VCaP (cell line): ENCODE data around the gene CIDEA.
A peak's percentile ranks its signal among the peaks of the same experiment; 100 is the strongest.

Experiments
- H3K27ac ChIP-seq: fragments of 450-650 bp; 2 replicates; pipeline ENCODE4 v1.5.1; 2017
- TF ChIP-seq, protein P1 (sequence below): fragments of 450-650 bp; conservative IDR thresholded peaks from 2 replicates; pipeline ENCODE4 v1.5.1; 2017; ENCODE audit warnings: mild to moderate bottlenecking, moderate library complexity

The CIDEA gene

DNA sequence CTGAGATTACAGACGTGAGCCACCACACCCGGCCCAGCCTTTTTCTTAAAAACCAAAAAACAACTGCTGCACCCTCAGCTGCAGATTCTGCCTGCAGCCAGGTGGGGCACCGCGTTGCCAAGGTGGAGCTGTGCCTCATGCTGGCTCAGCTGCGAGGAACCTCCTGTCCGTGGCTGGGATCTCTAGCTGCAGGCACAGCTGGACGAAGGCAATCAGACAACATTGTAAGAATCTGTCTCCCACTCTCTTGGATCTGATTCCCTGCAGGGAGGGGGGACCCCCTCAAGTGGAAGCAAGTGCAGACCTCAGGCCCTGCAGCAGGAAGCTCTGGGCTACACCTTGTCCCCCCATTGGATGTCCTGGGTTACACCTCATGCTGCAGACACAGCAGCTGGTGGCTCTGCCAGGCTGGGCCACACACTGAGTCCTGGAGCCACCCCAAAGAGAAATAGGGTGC lies 24.1 kb downstream of the CIDEA start:
- H3K27ac ChIP-seq: peak overlapping the region; percentile 63
- TF ChIP-seq, protein P1, sequence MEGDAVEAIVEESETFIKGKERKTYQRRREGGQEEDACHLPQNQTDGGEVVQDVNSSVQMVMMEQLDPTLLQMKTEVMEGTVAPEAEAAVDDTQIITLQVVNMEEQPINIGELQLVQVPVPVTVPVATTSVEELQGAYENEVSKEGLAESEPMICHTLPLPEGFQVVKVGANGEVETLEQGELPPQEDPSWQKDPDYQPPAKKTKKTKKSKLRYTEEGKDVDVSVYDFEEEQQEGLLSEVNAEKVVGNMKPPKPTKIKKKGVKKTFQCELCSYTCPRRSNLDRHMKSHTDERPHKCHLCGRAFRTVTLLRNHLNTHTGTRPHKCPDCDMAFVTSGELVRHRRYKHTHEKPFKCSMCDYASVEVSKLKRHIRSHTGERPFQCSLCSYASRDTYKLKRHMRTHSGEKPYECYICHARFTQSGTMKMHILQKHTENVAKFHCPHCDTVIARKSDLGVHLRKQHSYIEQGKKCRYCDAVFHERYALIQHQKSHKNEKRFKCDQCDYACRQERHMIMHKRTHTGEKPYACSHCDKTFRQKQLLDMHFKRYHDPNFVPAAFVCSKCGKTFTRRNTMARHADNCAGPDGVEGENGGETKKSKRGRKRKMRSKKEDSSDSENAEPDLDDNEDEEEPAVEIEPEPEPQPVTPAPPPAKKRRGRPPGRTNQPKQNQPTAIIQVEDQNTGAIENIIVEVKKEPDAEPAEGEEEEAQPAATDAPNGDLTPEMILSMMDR: peak; percentile 64

DNA sequence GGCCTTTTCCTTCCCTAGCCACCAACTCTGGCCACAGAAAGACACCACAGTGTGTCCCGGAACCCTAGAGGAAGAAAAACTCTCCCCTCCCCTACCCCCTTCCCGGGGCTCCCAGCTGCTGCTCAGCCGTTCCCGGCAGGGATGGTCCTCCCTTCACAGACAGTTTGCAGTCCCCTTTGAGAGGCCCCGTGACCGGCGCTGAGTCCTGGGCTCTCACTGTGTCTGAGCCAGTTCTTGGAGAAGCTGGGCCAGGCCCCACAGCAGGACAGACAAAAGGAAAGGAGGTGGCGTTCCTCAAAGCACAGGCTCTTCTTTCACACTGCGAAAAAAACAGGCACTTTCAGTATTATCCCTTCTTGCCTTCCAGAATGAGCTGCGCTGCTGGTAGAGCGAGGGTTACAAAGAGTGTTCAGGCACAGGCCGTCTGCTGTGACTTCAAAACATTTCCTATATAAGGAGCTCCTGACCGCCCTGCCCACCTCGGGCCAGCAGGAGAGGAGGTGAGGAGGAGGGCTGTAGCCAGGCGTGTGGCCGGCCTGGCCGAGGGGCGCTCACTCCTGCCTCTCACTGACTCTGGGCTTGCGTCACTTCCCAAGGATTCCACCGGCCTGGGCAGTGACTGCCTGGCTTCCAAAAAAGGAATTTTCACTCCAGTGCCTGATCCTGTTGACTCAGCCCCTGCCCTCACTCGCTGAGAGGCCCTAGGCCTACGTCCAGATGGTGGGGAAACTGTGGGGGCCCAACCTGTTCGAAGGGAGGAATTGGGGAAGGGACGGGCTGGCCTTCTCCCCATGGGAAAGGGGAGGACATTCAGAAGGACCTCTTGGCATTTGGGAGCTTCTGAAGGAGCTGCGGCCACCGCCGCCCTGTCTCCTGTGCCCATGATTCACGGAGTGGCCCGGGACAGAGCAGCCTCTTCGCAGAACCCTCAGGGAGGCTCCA lies 24.9 kb downstream of the CIDEA start:
- TF ChIP-seq, protein P1: no peak
- peak overlapping the region; percentile 63; the same call in 1 of the 2 replicates for H3K27ac ChIP-seq

DNA sequence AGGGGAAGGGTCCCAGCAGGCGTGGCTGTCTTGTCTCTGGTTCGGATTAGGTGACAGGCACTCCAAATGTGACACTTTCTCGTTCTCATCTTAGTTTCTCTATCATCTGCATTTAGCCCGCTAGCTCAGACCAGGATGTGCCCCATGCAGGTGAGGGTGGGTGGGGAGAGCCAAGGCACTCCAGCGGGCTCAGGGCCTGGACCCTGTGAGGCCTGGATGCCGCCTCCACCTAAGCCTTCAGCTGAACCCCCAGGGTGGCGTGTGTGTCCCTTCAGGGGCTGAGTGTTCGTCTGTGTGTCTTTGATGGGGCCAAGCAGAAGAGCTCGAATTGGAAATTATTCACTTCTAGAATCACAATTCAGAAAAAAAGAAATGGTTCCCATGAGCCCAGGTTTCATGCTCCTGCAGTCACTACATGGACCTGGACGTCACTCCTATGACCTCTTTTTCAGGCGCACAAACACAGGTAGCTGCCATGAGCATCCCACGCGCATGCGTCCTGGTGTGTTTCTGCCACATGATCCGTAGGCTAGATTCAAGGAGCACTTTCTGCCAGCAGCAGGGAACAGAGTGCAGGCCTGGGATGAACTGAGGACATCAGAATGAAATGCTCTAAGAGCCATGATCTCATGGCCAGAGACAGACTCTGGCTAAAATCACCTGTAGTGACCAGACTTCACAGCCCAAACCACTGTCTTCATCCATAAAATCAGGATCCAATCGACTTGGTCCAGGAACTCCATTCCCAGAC lies 25.8 kb downstream of the CIDEA start:
- TF ChIP-seq, protein P1: no peak
- H3K27ac ChIP-seq: no peak overlapping the region; the same call in 1 of the 2 replicates

DNA sequence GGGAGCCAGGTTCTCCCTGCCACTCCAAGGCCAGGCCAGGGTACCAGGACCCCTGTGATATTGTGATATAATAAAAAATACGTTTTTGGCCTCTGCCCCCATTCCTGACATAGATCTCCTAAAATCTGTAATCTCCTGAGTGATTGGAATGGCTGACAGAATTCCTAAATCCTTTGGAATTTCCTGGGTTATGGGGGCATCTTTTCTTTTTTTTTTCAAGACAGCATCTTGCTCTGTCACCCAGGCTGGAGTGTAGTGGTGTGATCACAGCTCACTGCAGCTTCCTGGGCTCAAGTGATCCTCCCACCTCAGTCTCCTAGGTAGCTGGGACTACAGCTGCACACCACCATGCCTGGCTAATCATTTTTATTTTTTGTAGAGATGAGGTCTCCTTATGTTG lies 27.7 kb downstream of the CIDEA start:
- H3K27ac ChIP-seq: no peak overlapping the region
- TF ChIP-seq, protein P1: no peak

DNA sequence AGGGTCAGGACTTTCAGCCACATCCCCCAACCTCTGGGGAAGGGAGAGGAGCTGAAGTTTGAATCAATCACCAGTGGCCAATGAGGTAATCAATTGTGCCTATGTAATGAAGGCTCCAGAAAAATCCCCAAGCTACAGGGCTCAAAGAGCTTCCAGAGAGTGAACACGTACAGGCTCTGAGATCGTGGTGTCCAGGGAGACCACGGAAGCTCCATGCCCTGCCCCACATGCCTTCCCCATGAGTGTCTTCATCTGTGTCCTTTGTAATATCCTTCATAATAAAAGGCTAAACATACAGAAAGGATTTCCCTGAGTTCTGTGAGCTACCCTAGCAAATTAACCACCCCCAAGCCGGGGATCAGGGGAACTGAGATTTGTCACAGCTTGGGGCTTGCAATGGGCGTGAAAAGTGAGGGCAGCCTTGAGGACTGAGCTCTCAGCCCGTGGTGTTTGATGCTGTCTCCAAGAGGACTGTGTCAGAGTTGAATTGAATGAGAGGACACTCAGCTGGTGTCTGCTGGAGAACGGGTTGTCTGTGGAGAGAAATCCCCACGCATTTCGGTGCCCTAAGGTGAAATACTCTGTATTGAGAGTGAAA lies 28.4 kb downstream of the CIDEA start:
- TF ChIP-seq, protein P1: no peak

DNA sequence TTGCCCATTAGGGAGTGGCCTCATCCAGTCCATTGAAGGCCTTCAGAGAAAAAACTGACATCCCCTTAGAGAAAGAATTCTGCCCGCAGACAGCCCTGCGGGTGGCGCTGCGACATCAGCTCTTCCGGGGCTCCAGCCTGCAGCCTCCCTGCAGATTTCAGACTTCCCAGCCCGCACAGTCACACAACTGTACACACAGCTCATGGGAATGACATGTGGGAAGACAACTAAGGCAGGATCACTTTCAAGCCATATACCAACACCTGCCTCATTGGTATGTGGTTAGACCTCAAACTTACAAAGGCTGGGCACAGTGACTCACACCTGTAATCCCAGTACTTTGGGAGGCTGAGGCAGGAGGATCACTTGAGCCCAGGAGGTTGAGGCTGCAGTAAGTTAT lies 29.1 kb downstream of the CIDEA start:
- TF ChIP-seq, protein P1: no peak
- no peak overlapping the region for H3K27ac ChIP-seq

More for the DNA sequence above, 28.4 kb downstream of the CIDEA start:
- no peak overlapping the region for H3K27ac ChIP-seq

DNA sequence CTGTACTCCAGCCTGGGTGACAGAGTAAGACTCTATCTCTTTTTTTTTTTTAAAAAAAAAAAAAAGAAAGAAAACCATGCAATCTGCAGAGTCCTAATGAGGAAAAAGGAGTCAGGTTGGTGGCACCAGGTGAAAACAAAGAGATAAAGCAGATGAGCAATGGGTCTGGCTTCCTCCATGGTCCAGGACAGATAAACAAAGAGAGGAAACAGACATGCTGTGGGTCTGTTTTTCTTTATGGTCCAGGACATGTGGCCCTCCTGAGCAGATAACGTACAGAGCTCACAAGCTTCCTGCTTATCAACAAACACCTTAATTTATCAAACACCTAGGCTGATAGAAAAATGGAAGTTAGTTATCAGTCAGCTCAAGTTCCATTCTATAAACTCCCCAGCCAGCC lies 29.5 kb downstream of the CIDEA start:
- H3K27ac ChIP-seq: no peak overlapping the region
- TF ChIP-seq, protein P1: no peak
